GM06990 (cell line): ENCODE data around the gene PSORS1C1.

ENCODE experiments used
- DNase-seq: peaks from one replicate; pipeline ENCODE4 v3.0.0-alpha.2; 2011; ENCODE audit not compliant: insufficient read length; ENCODE audit errors: extremely low read depth
- H3K27me3 ChIP-seq: replicated peaks from 2 replicates; pipeline ENCODE4 v1.6.0; 2011; ENCODE audit warnings: low read length; ENCODE audit not compliant: control insufficient read depth, insufficient read depth
- H3K36me3 ChIP-seq: 2 replicates; pipeline ENCODE4 v1.5.1; 2011; ENCODE audit warnings: low read length; ENCODE audit not compliant: control insufficient read depth, insufficient read depth
- H3K4me3 ChIP-seq: replicated peaks from 2 replicates; pipeline ENCODE4 v1.5.1; 2011; ENCODE audit warnings: low read depth, mild to moderate bottlenecking, control low read depth, low read length
- TF ChIP-seq, protein P1 (sequence below): IDR thresholded peaks from 2 replicates; pipeline ENCODE4 v1.5.1; 2011; ENCODE audit warnings: low read length, control low read depth, mild to moderate bottlenecking, inconsistent platforms; ENCODE audit not compliant: insufficient read depth, poor library complexity, severe bottlenecking

PSORS1C1 gene

GRCh38 chr6:31074401-31074800, 40.2 kb upstream of the PSORS1C1 start:
- no peak for DNase-seq
- no peak overlapping the region for H3K4me3 ChIP-seq
- no peaks in the 10 kb centered on the region for H3K36me3 ChIP-seq
- TF ChIP-seq, protein P1, sequence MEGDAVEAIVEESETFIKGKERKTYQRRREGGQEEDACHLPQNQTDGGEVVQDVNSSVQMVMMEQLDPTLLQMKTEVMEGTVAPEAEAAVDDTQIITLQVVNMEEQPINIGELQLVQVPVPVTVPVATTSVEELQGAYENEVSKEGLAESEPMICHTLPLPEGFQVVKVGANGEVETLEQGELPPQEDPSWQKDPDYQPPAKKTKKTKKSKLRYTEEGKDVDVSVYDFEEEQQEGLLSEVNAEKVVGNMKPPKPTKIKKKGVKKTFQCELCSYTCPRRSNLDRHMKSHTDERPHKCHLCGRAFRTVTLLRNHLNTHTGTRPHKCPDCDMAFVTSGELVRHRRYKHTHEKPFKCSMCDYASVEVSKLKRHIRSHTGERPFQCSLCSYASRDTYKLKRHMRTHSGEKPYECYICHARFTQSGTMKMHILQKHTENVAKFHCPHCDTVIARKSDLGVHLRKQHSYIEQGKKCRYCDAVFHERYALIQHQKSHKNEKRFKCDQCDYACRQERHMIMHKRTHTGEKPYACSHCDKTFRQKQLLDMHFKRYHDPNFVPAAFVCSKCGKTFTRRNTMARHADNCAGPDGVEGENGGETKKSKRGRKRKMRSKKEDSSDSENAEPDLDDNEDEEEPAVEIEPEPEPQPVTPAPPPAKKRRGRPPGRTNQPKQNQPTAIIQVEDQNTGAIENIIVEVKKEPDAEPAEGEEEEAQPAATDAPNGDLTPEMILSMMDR = no peak
- H3K27me3 ChIP-seq = no peaks in the 10 kb centered on the region

DNA sequence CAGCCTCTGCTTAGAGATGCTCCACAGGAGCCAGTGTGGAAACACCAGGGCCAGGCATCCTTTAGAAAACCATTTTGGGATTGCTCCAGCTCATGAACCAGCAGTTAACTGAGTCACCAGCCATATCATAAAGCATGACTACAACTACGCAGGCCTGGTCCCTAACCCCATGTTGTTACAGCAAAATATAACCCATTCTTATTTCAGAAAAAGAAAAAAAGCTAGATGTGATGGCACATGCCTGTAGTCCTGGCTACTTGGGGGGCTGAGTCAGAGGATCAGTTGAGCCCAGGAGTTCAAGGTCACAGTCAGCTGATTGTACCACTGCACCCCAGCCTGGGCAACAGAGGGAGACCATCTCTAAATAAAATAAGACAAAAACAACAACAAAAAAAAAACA, 39.1 kb upstream of the PSORS1C1 start:
- TF ChIP-seq, protein P1 = no peak
- no peaks in the 10 kb centered on the region for H3K36me3 ChIP-seq
- DNase-seq = no peak
- no peaks in the 10 kb centered on the region for H3K27me3 ChIP-seq
- H3K4me3 ChIP-seq = no peak overlapping the region

- H3K36me3 ChIP-seq = no peaks in the 10 kb centered on the region
- no peak overlapping the region for H3K4me3 ChIP-seq
- TF ChIP-seq, protein P1 = no peak
- H3K27me3 ChIP-seq = no peaks in the 10 kb centered on the region
- no peak for DNase-seq
Measured at GRCh38 chr6:31076611-31077010, 38.0 kb upstream of the PSORS1C1 start.

- no peak overlapping the region for H3K4me3 ChIP-seq
- no peaks in the 10 kb centered on the region for H3K36me3 ChIP-seq
- DNase-seq = peak; percentile 41
- H3K27me3 ChIP-seq = no peaks in the 10 kb centered on the region
- TF ChIP-seq, protein P1 = peak; percentile 86
Measured at GRCh38 chr6:31079656-31080261, 34.8 kb upstream of the PSORS1C1 start.

GRCh38 chr6:31081872-31082271, 32.7 kb upstream of the PSORS1C1 start:
- Histone ChIP-seq H3K36me3 (no peaks in the 10 kb centered on the region), H3K4me3 (no peak overlapping the region), H3K27me3 (no peaks in the 10 kb centered on the region)
- TF ChIP-seq, protein P1 = no peak
- no peak for DNase-seq
